Lower lobe of right lung (tissue), 2 donors: ENCODE results near the gene PKD2. TPM values are rescaled to one million over a fixed set of nuclear protein-coding genes. Genes with fewer than 3 reads are reported as not detected.

Source experiments
- ATAC-seq, 2 donors: fragments of 200-7000 bp; cut with Tn5 transposase; one replicate each; pipeline ENCODE4 v1.9.1; 2020 to 2022; ENCODE audit warnings: mild to moderate bottlenecking in 2 of 2, moderate library complexity in 2 of 2
- DNase-seq: peaks from one replicate; pipeline ENCODE4 v3.0.0-alpha.2; 2020
- H3K27ac ChIP-seq: fragments of 200-600 bp; one replicate; pipeline ENCODE4 v1.8.0; 2022
- H3K27me3 ChIP-seq: fragments of 200-600 bp; one replicate; pipeline ENCODE4 v1.8.0; 2022; ENCODE audit warnings: low read depth
- H3K36me3 ChIP-seq: fragments of 200-600 bp; one replicate; pipeline ENCODE4 v1.8.0; 2022; ENCODE audit warnings: mild to moderate bottlenecking
- H3K4me1 ChIP-seq: fragments of 200-600 bp; one replicate; pipeline ENCODE4 v1.8.0; 2022
- H3K4me3 ChIP-seq: fragments of 200-600 bp; one replicate; pipeline ENCODE4 v1.8.0; 2022; ENCODE audit warnings: mild to moderate bottlenecking
- H3K9me3 ChIP-seq: fragments of 200-600 bp; one replicate; pipeline ENCODE4 v1.8.0; 2022
- CTCF ChIP-seq: fragments of 200-600 bp; IDR thresholded peaks from one replicate; pipeline ENCODE4 v1.8.0; 2022; ENCODE audit warnings: antibody characterized with exemption, mild to moderate bottlenecking
- intact Hi-C: fragments of 100-400 bp; cut with DNase I; formaldehyde crosslinking; loops from one replicate; pipeline ENCODE4 v1.11.0; 2022
- total RNA-seq: library from RNA; stranded (reverse); fragmentation: NEBNext Ultra II Directional; extraction: Animal tissue kit (Norgen Biotek cat#: 25700); gene quantifications from one replicate; pipeline ENCODE4 v1.2.1, GENCODE V29; 2021
- donor health status: DM: no; HTN: yes; CAD: no; lungs with severe emphysema.

PKD2 gene
- total RNA-seq, 1 donor from 2014 or later, result 21.4 TPM

- Histone ChIP-seq H3K9me3 (no peaks in the 10 kb centered on the region), H3K36me3 (no peaks in the 10 kb centered on the region), H3K4me3 (no peak within 1 kb of the TSS), H3K27ac (no peak within 1 kb of the TSS), H3K4me1 (peaks cover 7% of the 10 kb centered on the region), H3K27me3 (peaks cover 10% of the 10 kb centered on the region)
- no peak for DNase-seq
- intact Hi-C loops, result loop anchor here (10.0 kb wide), 1 partner anchor 121 kb away; no protein-coding TSS in a partner anchor
- no peak for ATAC-seq
- no peak for TF ChIP-seq CTCF
These were observed 32.0 kb upstream of the PKD2 start, which contains the start of gene SPP1 for GRCh38 chr4:87975466-87975865. SPP1 (plus strand) TSS chr4:87975714; CDS start chr4:87976896, 1,182 bp downstream.

GRCh38 chr4:87977521-87978278 lies 29.7 kb upstream of the PKD2 start:
- intact Hi-C loops, result loop anchor here (10.0 kb wide), 1 partner anchor 123 kb away; no protein-coding TSS in a partner anchor

GRCh38 chr4:87978681-87979080 lies 28.8 kb upstream of the PKD2 start:
- no peak for TF ChIP-seq CTCF
- Histone ChIP-seq H3K9me3 (no peaks in the 10 kb centered on the region), H3K27me3 (peaks cover 8% of the 10 kb centered on the region), H3K36me3 (no peaks in the 10 kb centered on the region), H3K4me3 (no peak overlapping the region), H3K4me1 (peaks cover 2% of the 10 kb centered on the region), H3K27ac (no peak overlapping the region)
- DNase-seq (no peak), ATAC-seq (no peak)
- intact Hi-C loops, result loop anchor here (10.0 kb wide), 1 partner anchor 124 kb away; no protein-coding TSS in a partner anchor

More at GRCh38 chr4:87977521-87978278, 29.7 kb upstream of the PKD2 start:
- DNase-seq (no peak), ATAC-seq (no peak)
- Histone ChIP-seq H3K4me1 (peaks cover 7% of the 10 kb centered on the region), H3K27ac (no peak overlapping the region), H3K27me3 (peaks cover 8% of the 10 kb centered on the region), H3K9me3 (no peaks in the 10 kb centered on the region), H3K36me3 (no peaks in the 10 kb centered on the region), H3K4me3 (no peak overlapping the region)
- TF ChIP-seq CTCF, result no peak

DNA sequence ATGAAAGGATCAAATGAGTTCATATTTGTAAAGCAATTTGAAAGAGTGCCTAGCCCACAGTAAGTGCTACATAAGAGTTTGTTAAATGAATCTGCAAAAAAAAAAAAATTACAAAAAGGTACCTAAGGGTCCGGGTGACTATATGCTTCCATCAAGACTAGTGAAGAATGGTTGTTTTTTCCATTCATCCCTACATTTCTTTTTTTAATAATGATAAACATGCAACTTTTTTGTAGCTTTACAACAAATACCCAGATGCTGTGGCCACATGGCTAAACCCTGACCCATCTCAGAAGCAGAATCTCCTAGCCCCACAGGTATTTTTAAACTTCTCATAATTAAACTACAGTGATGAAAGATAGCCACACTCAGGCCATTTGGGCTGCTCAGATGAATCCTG lies 27.6 kb upstream of the PKD2 start:
- no peak for ATAC-seq
- Histone ChIP-seq H3K4me3 (no peak overlapping the region), H3K9me3 (no peaks in the 10 kb centered on the region), H3K27me3 (peaks cover 8% of the 10 kb centered on the region), H3K36me3 (no peaks in the 10 kb centered on the region), H3K4me1 (no peaks in the 10 kb centered on the region), H3K27ac (no peak overlapping the region)
- intact Hi-C loops, result loop anchor here (10.0 kb wide), 1 partner anchor 125 kb away; no protein-coding TSS in a partner anchor
- no peak for TF ChIP-seq CTCF
- DNase-seq, result no peak

DNA sequence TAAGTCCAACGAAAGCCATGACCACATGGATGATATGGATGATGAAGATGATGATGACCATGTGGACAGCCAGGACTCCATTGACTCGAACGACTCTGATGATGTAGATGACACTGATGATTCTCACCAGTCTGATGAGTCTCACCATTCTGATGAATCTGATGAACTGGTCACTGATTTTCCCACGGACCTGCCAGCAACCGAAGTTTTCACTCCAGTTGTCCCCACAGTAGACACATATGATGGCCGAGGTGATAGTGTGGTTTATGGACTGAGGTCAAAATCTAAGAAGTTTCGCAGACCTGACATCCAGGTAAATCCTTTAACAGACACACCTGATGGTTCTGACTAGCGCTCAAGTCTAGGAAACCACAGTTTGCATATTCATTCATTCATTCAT lies 25.9 kb upstream of the PKD2 start:
- H3K4me1 ChIP-seq, result no peaks in the 10 kb centered on the region
- DNase-seq, result no peak
- no peak for ATAC-seq
- H3K36me3 ChIP-seq, result no peaks in the 10 kb centered on the region
- H3K27me3 ChIP-seq, result peaks cover 6% of the 10 kb centered on the region
- no peak overlapping the region for H3K27ac ChIP-seq
- no peaks in the 10 kb centered on the region for H3K9me3 ChIP-seq
- no peak for TF ChIP-seq CTCF
- no peak overlapping the region for H3K4me3 ChIP-seq
- intact Hi-C loops, result no loop called here
